GM12873 (cell line): ENCODE results near the gene CAMK2B.

Source experiments
- CTCF ChIP-seq: IDR thresholded peaks from 2 replicates; pipeline ENCODE4 v1.5.1; 2012; ENCODE audit warnings: low read depth, mild to moderate bottlenecking, moderate library complexity, low read length, control low read depth; ENCODE audit not compliant: insufficient read depth; ENCODE audit errors: missing control alignments

The CAMK2B gene

GRCh38 chr7:44218418-44219201 lies 106.8 kb downstream of the CAMK2B start:
- TF ChIP-seq CTCF: no peak

- no peak for TF ChIP-seq CTCF
These were observed 107.5 kb downstream of the CAMK2B start for GRCh38 chr7:44217852-44218402.

- TF ChIP-seq CTCF: no peak
These were observed 108.1 kb downstream of the CAMK2B start for GRCh38 chr7:44217223-44217714.

- TF ChIP-seq CTCF: no peak
These were observed 108.7 kb downstream of the CAMK2B start for GRCh38 chr7:44216521-44217222.

GRCh38 chr7:44216019-44216418 lies 109.4 kb downstream of the CAMK2B start:
- no peak for TF ChIP-seq CTCF

GRCh38 chr7:44215531-44215930 lies 109.9 kb downstream of the CAMK2B start:
- no peak for TF ChIP-seq CTCF

- TF ChIP-seq CTCF: no peak
These were observed 111.5 kb downstream of the CAMK2B start for GRCh38 chr7:44213877-44214388.
